ENCODE results near the gene CDC42BPB. TPM values are rescaled to one million over a fixed set of nuclear protein-coding genes. Genes with fewer than 3 reads are reported as not detected.
A peak's percentile ranks its signal among the peaks of the same experiment; 100 is the strongest.

Gene CDC42BPB
- total RNA-seq, 1 donor from 2014 or later, result 116 TPM

DNA sequence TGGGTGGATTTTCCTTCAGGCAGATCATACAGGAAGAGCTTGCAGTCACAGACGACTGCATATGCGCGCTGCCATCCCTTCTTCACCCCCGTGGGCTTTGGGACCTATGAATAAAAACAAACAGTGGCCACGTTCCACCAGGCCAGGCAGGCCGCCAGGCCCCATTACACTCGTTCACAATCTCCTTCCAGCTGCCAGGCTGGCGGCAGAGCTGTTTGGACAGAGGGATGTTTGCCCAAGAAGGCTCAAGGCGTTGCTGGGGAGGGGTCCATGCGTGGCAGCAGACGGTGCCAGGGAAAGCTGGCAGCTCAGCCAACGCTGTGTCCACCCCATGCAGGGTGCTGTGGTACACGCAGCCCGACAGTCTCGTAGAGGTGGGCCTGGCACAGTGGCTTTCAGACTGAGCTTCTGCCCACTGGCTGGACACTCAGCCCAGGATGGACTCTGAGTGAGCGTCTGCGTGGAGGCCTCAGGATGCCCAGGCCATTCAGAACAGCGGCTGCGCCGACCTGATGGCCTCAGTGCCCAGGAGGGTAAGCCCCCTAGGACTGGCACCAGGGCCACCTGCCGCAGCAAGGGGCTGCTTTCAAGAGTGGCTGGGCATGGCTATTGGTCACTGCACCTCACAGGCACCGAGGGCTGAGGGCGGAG, 107.4 kb downstream of the CDC42BPB start:
- Histone ChIP-seq H2AFZ (ENCODE audit: low read depth, low read length) (no peak overlapping the region), H3K79me2 (ENCODE audit: insufficient read depth, low read length) (no peaks in the 10 kb centered on the region), H3K4me3 (ENCODE audit: insufficient read depth, low read depth, low read length) (no peak overlapping the region), H3K27me3 (ENCODE audit: insufficient read depth, low read length) (no peaks in the 10 kb centered on the region), H3K36me3 (ENCODE audit: insufficient read depth, low read length) (peaks cover 55% of the 10 kb centered on the region), H3K4me1 (ENCODE audit: insufficient read depth, low read length) (peaks cover 35% of the 10 kb centered on the region), H3K27ac (ENCODE audit: low read depth, low read length) (no peak overlapping the region), H3K9ac (ENCODE audit: low read length) (no peak overlapping the region), H3K4me2 (ENCODE audit: low read length) (no peak overlapping the region), H4K20me1 (ENCODE audit: insufficient read depth, low read length) (peaks cover 63% of the 10 kb centered on the region), H3K9me3 (ENCODE audit: insufficient read depth, low read depth, low read length) (no peaks in the 10 kb centered on the region)
- H3K36me3 Mint-ChIP-seq (ENCODE audit: low read depth, unreplicated experiment), result peaks cover 34% of the 10 kb centered on the region
- no peaks in the 10 kb centered on the region for H3K27me3 Mint-ChIP-seq (ENCODE audit: low read depth, unreplicated experiment)
- DNase-seq (ENCODE audit: low read depth) (no peak), FAIRE-seq (no peak)
- no peak overlapping the region for H3K4me3 Mint-ChIP-seq (ENCODE audit: unreplicated experiment)
- peak overlapping the region; percentile 43 for H3K27ac Mint-ChIP-seq (ENCODE audit: unreplicated experiment)
- TF ChIP-seq, protein P1, sequence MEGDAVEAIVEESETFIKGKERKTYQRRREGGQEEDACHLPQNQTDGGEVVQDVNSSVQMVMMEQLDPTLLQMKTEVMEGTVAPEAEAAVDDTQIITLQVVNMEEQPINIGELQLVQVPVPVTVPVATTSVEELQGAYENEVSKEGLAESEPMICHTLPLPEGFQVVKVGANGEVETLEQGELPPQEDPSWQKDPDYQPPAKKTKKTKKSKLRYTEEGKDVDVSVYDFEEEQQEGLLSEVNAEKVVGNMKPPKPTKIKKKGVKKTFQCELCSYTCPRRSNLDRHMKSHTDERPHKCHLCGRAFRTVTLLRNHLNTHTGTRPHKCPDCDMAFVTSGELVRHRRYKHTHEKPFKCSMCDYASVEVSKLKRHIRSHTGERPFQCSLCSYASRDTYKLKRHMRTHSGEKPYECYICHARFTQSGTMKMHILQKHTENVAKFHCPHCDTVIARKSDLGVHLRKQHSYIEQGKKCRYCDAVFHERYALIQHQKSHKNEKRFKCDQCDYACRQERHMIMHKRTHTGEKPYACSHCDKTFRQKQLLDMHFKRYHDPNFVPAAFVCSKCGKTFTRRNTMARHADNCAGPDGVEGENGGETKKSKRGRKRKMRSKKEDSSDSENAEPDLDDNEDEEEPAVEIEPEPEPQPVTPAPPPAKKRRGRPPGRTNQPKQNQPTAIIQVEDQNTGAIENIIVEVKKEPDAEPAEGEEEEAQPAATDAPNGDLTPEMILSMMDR (IDR thresholded peaks at IDR 0.05; ENCODE audit: insufficient read depth, low read depth, low read length), result no peak
- no peak for TF ChIP-seq EZH2 (IDR thresholded peaks at IDR 0.05; ENCODE audit: insufficient read depth, low read length)
- peaks cover 17% of the 10 kb centered on the region for H3K4me1 Mint-ChIP-seq (ENCODE audit: low read depth, unreplicated experiment)
- H3K9me3 Mint-ChIP-seq (ENCODE audit: unreplicated experiment), result no peaks in the 10 kb centered on the region

DNA sequence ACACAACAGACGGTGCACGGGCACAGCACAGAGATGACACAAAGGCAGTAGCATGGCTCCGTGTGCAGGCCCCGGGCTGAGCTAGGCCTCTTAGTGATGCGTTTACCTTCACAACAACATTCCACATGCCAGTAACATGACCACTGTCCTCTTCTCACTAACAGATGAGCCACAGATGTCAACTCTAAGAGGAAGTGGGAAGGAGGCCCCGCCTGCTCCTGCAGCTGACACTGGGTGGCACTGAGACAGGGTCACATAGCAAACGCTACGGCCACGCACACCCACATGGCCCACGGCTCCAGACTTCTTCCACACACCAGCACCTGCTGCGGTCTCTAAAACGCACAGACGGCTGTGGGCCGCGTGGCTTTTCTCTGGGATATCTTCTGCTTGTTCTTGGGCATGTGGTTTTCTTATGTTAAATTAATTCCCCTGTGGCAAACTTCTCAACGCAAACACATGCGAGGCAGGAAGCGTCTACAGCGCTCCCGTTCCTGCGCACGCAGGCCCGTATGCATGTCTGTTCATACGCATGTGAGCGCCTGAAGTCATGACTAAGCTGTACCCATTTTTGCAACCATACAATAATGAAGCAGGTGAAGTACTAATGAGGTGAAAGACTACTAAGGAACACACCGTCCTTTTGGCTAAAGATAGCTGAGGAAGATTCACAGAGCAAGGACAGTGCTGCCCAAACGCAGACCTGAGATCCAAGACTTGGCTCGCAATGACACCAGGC, 108.1 kb downstream of the CDC42BPB start:
- peaks cover 56% of the 10 kb centered on the region for H3K36me3 ChIP-seq (ENCODE audit: insufficient read depth, low read length)
- no peak overlapping the region for H3K9ac ChIP-seq (ENCODE audit: low read length)
- H3K27ac Mint-ChIP-seq (ENCODE audit: unreplicated experiment), result peak overlapping the region; percentile 53

More for the DNA sequence above, 108.1 kb downstream of the CDC42BPB start:
- Histone ChIP-seq H3K27ac (ENCODE audit: low read depth, low read length) (no peak overlapping the region), H3K4me2 (ENCODE audit: low read length) (no peak overlapping the region), H3K4me3 (ENCODE audit: insufficient read depth, low read depth, low read length) (no peak overlapping the region), H3K27me3 (ENCODE audit: insufficient read depth, low read length) (no peaks in the 10 kb centered on the region), H2AFZ (ENCODE audit: low read depth, low read length) (no peak overlapping the region), H4K20me1 (ENCODE audit: insufficient read depth, low read length) (peaks cover 60% of the 10 kb centered on the region), H3K79me2 (ENCODE audit: insufficient read depth, low read length) (no peaks in the 10 kb centered on the region), H3K9me3 (ENCODE audit: insufficient read depth, low read depth, low read length) (no peaks in the 10 kb centered on the region), H3K4me1 (ENCODE audit: insufficient read depth, low read length) (peaks cover 35% of the 10 kb centered on the region)
- TF ChIP-seq, protein P1 (IDR thresholded peaks at IDR 0.05; ENCODE audit: insufficient read depth, low read depth, low read length), result no peak
- TF ChIP-seq EZH2 (IDR thresholded peaks at IDR 0.05; ENCODE audit: insufficient read depth, low read length), result no peak
- no peak for FAIRE-seq
- H3K36me3 Mint-ChIP-seq (ENCODE audit: low read depth, unreplicated experiment), result peaks cover 33% of the 10 kb centered on the region
- H3K4me1 Mint-ChIP-seq (ENCODE audit: low read depth, unreplicated experiment), result peaks cover 17% of the 10 kb centered on the region
- peak; percentile 16 for DNase-seq (ENCODE audit: low read depth)
- no peaks in the 10 kb centered on the region for H3K27me3 Mint-ChIP-seq (ENCODE audit: low read depth, unreplicated experiment)
- H3K9me3 Mint-ChIP-seq (ENCODE audit: unreplicated experiment), result no peaks in the 10 kb centered on the region
- H3K4me3 Mint-ChIP-seq (ENCODE audit: unreplicated experiment), result no peak overlapping the region
